Liver (tissue), 9 donors: ENCODE data around the gene KRTDAP. TPM values are rescaled to one million over a fixed set of nuclear protein-coding genes. Genes with fewer than 3 reads are reported as not detected.

Source experiments
- DNase-seq: peaks from one replicate; pipeline ENCODE4 v3.0.0-alpha.2; 2017; ENCODE audit warnings: low spot score
- H3K27ac ChIP-seq, 2 donors: one replicate each; pipeline ENCODE4 v1.7.0; 2013; ENCODE audit warnings: inconsistent platforms in 2 of 2, low read length in 2 of 2, control low read depth in 1 of 2, low read depth in 1 of 2, mild to moderate bottlenecking in 1 of 2
- H3K27me3 ChIP-seq, 4 donors: one replicate each; pipeline versions ENCODE4 v1.6.1 to v1.7.0; 2013; ENCODE audit warnings: low read length in 3 of 4, inconsistent platforms in 1 of 4, mild to moderate bottlenecking in 1 of 4, moderate library complexity in 1 of 4; ENCODE audit not compliant: control insufficient read depth in 4 of 4, insufficient read depth in 4 of 4
- H3K36me3 ChIP-seq, 4 donors: one replicate each; pipeline versions ENCODE4 v1.6.1 to v1.7.0; 2013; ENCODE audit warnings: low read length in 3 of 4, mild to moderate bottlenecking in 3 of 4, low read depth in 1 of 4, moderate library complexity in 1 of 4; ENCODE audit not compliant: control insufficient read depth in 4 of 4, insufficient read depth in 3 of 4
- H3K4me1 ChIP-seq, 4 donors: one replicate each; pipeline versions ENCODE4 v1.6.1 to v1.7.0; 2013; ENCODE audit warnings: low read length in 3 of 4, mild to moderate bottlenecking in 3 of 4, moderate library complexity in 1 of 4; ENCODE audit not compliant: control insufficient read depth in 4 of 4, insufficient read depth in 4 of 4
- H3K4me3 ChIP-seq, 3 donors: one replicate each; pipeline versions ENCODE4 v1.6.1 to v1.7.0; 2013; ENCODE audit warnings: low read length in 3 of 3, control low read depth in 1 of 3, low read depth in 1 of 3, mild to moderate bottlenecking in 1 of 3
- H3K9ac ChIP-seq, 2 donors: one replicate each; pipeline ENCODE4 v1.7.0; 2013; ENCODE audit warnings: low read length in 2 of 2, mild to moderate bottlenecking in 2 of 2, moderate library complexity in 2 of 2, control low read depth in 1 of 2, low read depth in 1 of 2
- H3K9me3 ChIP-seq, 4 donors: one replicate each; pipeline versions ENCODE4 v1.6.1 to v1.7.0; 2013; ENCODE audit warnings: low read length in 3 of 4; ENCODE audit not compliant: control insufficient read depth in 4 of 4
- ATF3 ChIP-seq: IDR thresholded peaks from 2 replicates; pipeline ENCODE4 v1.6.1; 2016; ENCODE audit warnings: antibody characterized with exemption
- CTCF ChIP-seq: fragments of 150-350 bp; IDR thresholded peaks from 2 replicates; pipeline ENCODE4 v1.5.1; 2017; ENCODE audit warnings: improper control_type of control experiment, low read depth, low read length; ENCODE audit not compliant: missing input control
- EGR1 ChIP-seq, 2 donors: IDR thresholded peaks; 2 replicates each; pipeline ENCODE4 v1.6.1; 2016 to 2018; ENCODE audit warnings: antibody characterized with exemption in 2 of 2, low read depth in 2 of 2
- FOXA1 ChIP-seq: IDR thresholded peaks from 2 replicates; pipeline ENCODE4 v1.6.1; 2016; ENCODE audit warnings: antibody characterized with exemption
- GABPA ChIP-seq, 2 donors: IDR thresholded peaks in 1 of 2; conservative IDR thresholded peaks in 1 of 2; 2 replicates each; pipeline ENCODE4 v1.6.1; 2016; ENCODE audit warnings: antibody characterized with exemption in 2 of 2, mild to moderate bottlenecking in 1 of 2, moderate library complexity in 1 of 2
- HNF4A ChIP-seq, 2 donors: conservative IDR thresholded peaks; 2 replicates each; pipeline ENCODE4 v1.6.1; 2016; ENCODE audit warnings: antibody characterized with exemption in 2 of 2, mild to moderate bottlenecking in 2 of 2
- HNF4G ChIP-seq: IDR thresholded peaks from 2 replicates; pipeline ENCODE4 v1.6.1; 2016; ENCODE audit warnings: antibody characterized with exemption
- JUND ChIP-seq, 2 donors: IDR thresholded peaks; 2 replicates each; pipeline ENCODE4 v1.6.1; 2016; ENCODE audit warnings: antibody characterized with exemption in 2 of 2
- MAX ChIP-seq: IDR thresholded peaks from 2 replicates; pipeline ENCODE4 v1.6.1; 2016; ENCODE audit warnings: antibody characterized with exemption
- NR2F2 ChIP-seq: IDR thresholded peaks from 2 replicates; pipeline ENCODE4 v1.6.1; 2016; ENCODE audit warnings: antibody characterized with exemption
- RAD21 ChIP-seq, 2 donors: IDR thresholded peaks; 2 replicates each; pipeline ENCODE4 v1.6.1; 2016; ENCODE audit warnings: antibody characterized with exemption in 2 of 2, mild to moderate bottlenecking in 2 of 2
- REST ChIP-seq: IDR thresholded peaks from 2 replicates; pipeline ENCODE4 v1.6.1; 2016; ENCODE audit warnings: antibody characterized with exemption, mild to moderate bottlenecking
- RXRA ChIP-seq, 2 donors: IDR thresholded peaks; 2 replicates each; pipeline ENCODE4 v1.6.1; 2017 to 2018; ENCODE audit warnings: antibody characterized with exemption in 2 of 2, mild to moderate bottlenecking in 1 of 2
- SP1 ChIP-seq: IDR thresholded peaks from 2 replicates; pipeline ENCODE4 v1.6.1; 2018; ENCODE audit warnings: antibody characterized with exemption, mild to moderate bottlenecking
- TAF1 ChIP-seq: conservative IDR thresholded peaks from 2 replicates; pipeline ENCODE4 v1.6.1; 2016; ENCODE audit warnings: antibody characterized with exemption, mild to moderate bottlenecking
- YY1 ChIP-seq: IDR thresholded peaks from 2 replicates; pipeline ENCODE4 v1.6.1; 2016; ENCODE audit warnings: antibody characterized with exemption, mild to moderate bottlenecking
- ZBTB33 ChIP-seq: IDR thresholded peaks from 2 replicates; pipeline ENCODE4 v1.6.1; 2016; ENCODE audit warnings: antibody characterized with exemption
- WGBS: extraction: QIAGEN DNeasy Blood & Tissue Kit; methylation state at CpG from one replicate; pipeline ENCODE4 v1.1.7; 2013; 5-methylcytosine and 5-hydroxymethylcytosine counted together
- polyA plus RNA-seq, 2 donors: library from polyadenylated mRNA; stranded (reverse) in 1 of 2; unstranded in 1 of 2; fragments of 200-250 nt in 1 of 2; fragments of >200 nt in 1 of 2; fragmentation: Nextera tagmentation in 1 of 2; extraction: Ambion mirVana in 1 of 2; gene quantifications; one replicate each; pipeline versions ENCODE4 v1.2.1 to v1.2.3, GENCODE V29; 2013 to 2015
- total RNA-seq, 2 donors: library from RNA; depleted of rRNA; stranded (reverse); fragments of >200 nt; gene quantifications; one replicate each; pipeline ENCODE4 v1.2.3, GENCODE V29; 2014
- donor health status: healthy.
- donor health status: healthy.
- donor health status: healthy.
- donor health status: healthy.
- donor health status: healthy.

Gene KRTDAP
- total and polyA plus RNA-seq, 4 donors = not detected

- TF ChIP-seq REST (no peak), TAF1 (no peak), RXRA (IDR thresholded peaks at IDR 0.05) (no peak), SP1 (no peak), MAX (no peak)
Measured at GRCh38 chr19:35498220-35498619, 8.0 kb upstream of the KRTDAP start (continued).

GRCh38 chr19:35497406-35497805, 7.1 kb upstream of the KRTDAP start:
- no peaks in the 10 kb centered on the region for H3K9me3 ChIP-seq
- H3K27me3 ChIP-seq = no peaks in the 10 kb centered on the region
- no peak overlapping the region for H3K9ac ChIP-seq
- H3K36me3 ChIP-seq = no peaks in the 10 kb centered on the region
- H3K27ac ChIP-seq = no peak overlapping the region
- 93% methylated on average over 14 of the region's 14 CpGs for WGBS
- H3K4me1 ChIP-seq = peaks cover 0 to 6% (median 1%) of the 10 kb centered on the region in 4 donors
- no peak overlapping the region for H3K4me3 ChIP-seq
- TF ChIP-seq ZBTB33 (no peak), YY1 (no peak), EGR1 (IDR thresholded peaks at IDR 0.05; ENCODE audit: low read depth in 2 of 2) (no peak), MAX (no peak), RAD21 (IDR thresholded peaks at IDR 0.05) (no peak), SP1 (no peak), HNF4G (no peak), FOXA1 (no peak), GABPA (IDR thresholded peaks at IDR 0.05 in 1 of 2, conservative IDR thresholded peaks at IDR 0.05 in 1 of 2) (no peak), CTCF (no peak), RXRA (IDR thresholded peaks at IDR 0.05) (no peak), ATF3 (no peak), JUND (IDR thresholded peaks at IDR 0.05) (no peak), HNF4A (conservative IDR thresholded peaks at IDR 0.05) (no peak), NR2F2 (no peak), REST (no peak)
- no peak for DNase-seq
